GM10847 (cell line): Measurements from ENCODE around the gene PDE1C.

Source experiments
- POLR2A ChIP-seq: IDR thresholded peaks from 2 replicates; pipeline ENCODE4 v1.6.1; 2011; ENCODE audit not compliant: insufficient read length; ENCODE audit errors: extremely low read depth

PDE1C gene

DNA sequence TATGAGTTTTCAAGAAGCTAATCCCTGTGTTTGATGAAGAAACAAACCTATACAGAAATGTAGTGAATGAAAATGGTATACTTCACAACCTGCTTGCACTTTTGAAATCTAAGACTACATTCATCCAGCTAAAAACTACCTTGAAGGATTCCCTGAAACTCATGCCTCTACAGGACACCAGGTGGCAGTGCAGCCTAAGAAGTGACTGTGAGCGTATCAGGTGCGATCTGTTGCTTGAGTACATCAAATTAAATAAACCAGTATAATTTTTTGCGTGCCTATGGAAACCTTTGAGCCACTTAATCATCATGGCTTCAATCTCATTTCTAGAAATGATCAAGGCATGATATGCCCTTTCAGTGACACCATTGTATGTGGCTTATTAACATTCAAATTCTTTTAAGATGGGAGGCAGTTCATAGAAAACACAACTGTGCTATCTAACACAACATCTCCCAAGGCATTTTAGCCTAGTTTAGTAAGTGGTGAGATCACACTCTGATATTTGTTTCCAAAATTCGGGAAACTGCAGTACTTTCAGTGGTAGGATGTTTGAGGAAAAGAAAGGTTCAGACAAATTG is 325.8 kb downstream of the PDE1C start:
- TF ChIP-seq POLR2A, result no peak

GRCh38 chr7:31741852-31742251 is 328.4 kb downstream of the PDE1C start:
- TF ChIP-seq POLR2A, result no peak

DNA sequence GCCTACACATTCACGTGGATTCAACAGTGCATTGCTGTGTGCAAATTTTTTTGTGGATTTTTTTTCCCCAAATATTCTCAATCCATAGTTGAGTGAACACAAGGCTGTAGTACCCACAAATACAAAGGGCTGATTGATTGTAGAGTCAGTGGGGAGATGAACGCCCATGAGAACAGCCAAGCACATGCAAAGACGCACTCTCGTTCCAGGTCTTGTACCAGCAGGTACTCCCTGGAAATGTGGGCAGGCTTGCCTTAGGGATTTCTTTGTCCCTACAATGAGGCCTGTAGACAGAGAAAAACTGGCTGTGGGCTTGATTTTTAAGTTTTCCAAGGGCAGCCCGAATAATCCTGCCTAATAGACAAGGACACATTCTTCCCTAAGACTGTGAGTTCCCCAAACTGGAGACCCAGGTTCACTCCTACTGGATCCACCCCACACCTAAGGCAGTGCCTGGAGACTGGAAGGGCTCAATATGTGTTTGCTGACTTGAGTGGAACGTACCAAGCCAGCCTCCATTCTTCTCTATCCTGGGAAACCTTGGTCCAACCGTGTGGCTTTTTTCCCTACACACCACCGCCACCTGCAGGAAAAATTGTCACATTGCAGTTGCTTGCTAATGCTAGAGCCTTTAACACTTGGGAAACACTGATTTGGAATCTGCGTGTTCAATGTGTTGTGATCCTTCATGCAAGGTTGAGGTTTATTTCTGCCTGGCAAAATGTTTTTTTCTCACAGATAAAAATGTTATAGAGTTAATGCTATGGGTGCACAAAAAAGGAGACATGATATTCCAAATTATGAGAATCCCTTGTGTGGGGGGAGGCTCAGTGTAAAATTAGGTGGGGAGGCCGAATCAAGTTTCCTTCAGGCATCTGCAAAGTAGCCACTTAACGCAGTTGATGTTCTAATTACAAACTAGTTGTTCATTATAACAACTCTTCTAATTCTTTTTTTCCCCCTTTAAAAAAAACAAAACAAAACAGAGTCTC is 333.9 kb downstream of the PDE1C start:
- TF ChIP-seq POLR2A, result no peak

DNA sequence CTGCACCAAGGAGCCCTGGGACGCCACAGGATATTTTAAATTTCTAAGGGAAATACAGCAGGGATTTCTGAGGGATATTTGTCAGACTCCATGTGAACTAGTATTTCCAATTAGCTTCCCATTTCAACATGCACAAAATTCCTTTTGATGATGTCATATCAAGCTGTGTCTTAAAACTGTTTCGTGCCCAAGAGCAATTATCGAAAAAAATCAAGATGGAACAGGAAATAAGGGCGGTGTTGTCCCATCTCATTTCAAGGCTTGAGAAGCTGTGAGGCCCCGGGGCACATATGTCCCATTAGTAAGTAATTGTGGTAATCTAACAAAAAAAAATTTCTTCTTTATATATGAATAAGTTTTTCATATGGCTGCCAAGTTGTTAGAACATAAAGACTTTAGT is 335.8 kb downstream of the PDE1C start:
- no peak for TF ChIP-seq POLR2A

DNA sequence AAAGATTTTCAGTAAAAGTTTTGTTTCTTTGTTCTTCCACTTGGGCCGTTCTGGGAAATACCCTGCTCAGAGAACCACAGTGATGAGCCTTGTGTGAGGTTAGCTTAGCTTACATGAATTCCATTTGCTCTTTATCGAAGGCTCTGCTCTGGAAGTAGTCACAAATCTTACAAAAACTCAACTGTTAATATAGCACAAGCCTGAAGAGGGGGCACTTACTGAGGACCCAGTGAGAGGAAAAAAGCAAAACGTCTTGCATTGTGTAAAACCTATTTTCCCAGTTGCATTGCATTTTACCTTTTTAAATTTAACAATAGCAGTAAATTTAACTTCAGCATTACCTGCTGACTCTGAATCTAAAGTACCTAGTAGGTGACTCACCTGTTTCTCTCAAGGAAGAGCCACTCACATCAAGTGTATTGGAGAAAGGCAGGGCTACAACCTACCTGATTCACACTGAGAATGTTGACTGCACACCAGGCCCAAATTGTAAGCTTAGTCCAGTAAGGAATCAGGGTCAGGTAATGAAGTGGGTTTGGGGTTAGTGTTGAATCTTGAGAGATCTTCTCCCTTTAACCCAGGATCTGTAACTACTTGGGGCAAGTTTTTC is 340.9 kb downstream of the PDE1C start:
- no peak for TF ChIP-seq POLR2A

GRCh38 chr7:31724696-31725095 is 345.5 kb downstream of the PDE1C start:
- TF ChIP-seq POLR2A, result no peak

GRCh38 chr7:31720366-31720765 is 349.8 kb downstream of the PDE1C start:
- no peak for TF ChIP-seq POLR2A

DNA sequence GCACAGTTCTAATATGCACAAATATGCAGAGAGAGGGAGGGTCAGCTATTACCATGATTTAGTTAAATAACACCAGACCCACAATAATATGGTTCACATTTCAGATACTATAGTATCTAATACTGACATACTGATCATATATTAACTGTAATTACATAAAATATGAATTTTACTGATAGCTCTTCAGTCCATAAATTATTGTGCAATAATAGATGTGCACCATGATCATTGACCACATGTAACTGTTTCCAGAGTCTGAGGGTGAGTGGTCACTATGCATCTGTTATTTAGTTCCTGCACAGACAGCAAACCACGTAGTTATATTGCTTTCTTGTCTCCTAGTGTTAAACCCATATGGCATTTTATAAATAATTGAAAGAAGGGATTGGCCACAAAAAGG is 353.9 kb downstream of the PDE1C start:
- no peak for TF ChIP-seq POLR2A

DNA sequence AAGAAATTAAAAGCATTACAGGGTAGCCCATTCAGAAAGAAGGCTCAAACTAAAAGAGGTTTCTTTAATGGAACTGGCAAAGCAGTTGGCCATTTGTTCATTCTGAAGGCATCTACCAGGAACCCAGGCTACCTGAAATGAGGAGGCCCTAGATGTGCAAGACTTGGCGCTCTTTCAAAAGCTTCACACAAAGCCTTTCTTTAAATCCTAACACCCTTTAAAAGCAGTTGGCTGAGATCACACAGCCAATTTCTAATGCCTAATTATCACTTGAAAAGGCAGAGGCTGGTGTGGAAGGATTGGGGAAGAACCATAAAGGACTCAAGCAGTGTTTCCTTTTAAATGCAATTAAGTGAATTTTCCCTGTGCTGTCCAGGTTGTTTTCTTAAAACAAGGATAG is 360.0 kb downstream of the PDE1C start:
- TF ChIP-seq POLR2A, result no peak

DNA sequence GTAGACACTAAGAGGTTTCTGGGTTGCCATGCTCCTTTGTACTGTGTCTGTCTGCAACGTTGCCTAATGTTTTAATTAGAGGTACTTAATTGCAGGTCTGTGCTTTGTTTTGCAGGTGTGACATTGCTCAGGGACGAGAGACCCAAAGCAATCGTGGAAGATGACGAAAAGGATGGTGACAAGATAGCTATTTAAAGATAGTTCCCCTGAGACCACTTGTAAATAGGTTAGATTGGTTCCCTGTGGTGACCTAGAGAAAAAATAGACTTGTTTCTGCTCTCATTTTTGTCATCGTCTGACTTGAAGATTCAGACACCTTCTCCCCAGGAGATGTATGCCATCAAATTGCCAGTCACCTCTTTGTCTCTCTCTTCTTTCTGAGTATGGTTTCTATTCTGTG is 363.1 kb downstream of the PDE1C start:
- no peak for TF ChIP-seq POLR2A

GRCh38 chr7:31705377-31705776 is 364.8 kb downstream of the PDE1C start:
- TF ChIP-seq POLR2A, result no peak

- TF ChIP-seq POLR2A, result no peak
Measured at GRCh38 chr7:31702354-31702753, 367.9 kb downstream of the PDE1C start.
